GM12878 (cell line): ENCODE measurements around the gene TEX261. TPM values are rescaled to one million over a fixed set of nuclear protein-coding genes. Genes with fewer than 3 reads are reported as not detected.

Experiments
- ATAC-seq: fragments of 200-7000 bp; cut with Tn5 transposase; 3 replicates; pipeline ENCODE4 v1.9.1; 2020; ENCODE audit warnings: mild to moderate bottlenecking, moderate library complexity
- BruUV-seq: library from RNA; stranded (reverse); fragments of 400-500 nt; replicated peaks from 2 replicates; lab custom pipeline; 2021; lab: Mats Ljungman, UMichigan
- CTCF ChIA-PET: fragments of 300-600 bp; sonication (Branson Sonifier 250); formaldehyde crosslinking; extraction: SDS; loops from one replicate; lab custom pipeline; 2021; ENCODE audit warnings: inconsistent platforms; lab: Yijun Ruan, JAX
- POLR2A ChIA-PET: fragments of 350-600 bp; formaldehyde crosslinking; extraction: SDS; loops from one replicate; lab custom pipeline; 2021; ENCODE audit warnings: inconsistent platforms; lab: Charles Lee
- RAD21 ChIA-PET: fragments of 300-600 bp; sonication (Branson Sonifier 250); formaldehyde crosslinking; loops from one replicate; lab custom pipeline; 2023; ENCODE audit warnings: antibody characterized with exemption; ENCODE audit not compliant: unreplicated experiment; lab: Charles Lee
- SMC1A ChIA-PET: fragments of 300-600 bp; sonication (Branson Sonifier 250); formaldehyde crosslinking; loops from one replicate; lab custom pipeline; 2023; ENCODE audit not compliant: unreplicated experiment, uncharacterized antibody; lab: Charles Lee
- DNase-seq: peaks from one replicate; pipeline ENCODE4 v3.0.0-alpha.2; 2011; ENCODE audit warnings: low read depth, low spot score
- FAIRE-seq: peaks from 3 replicates; lab custom pipeline; 2011; peaks lifted over from hg19 to GRCh38; lab: Jason Lieb, UNC
- H2AFZ ChIP-seq: 2 replicates; pipeline ENCODE4 v1.6.0; 2011; ENCODE audit warnings: low read depth, low read length, control low read depth; ENCODE audit not compliant: control insufficient read depth
- H3K27ac ChIP-seq: 2 replicates; pipeline ENCODE4 v1.5.1; 2011; ENCODE audit warnings: control low read depth; ENCODE audit not compliant: control insufficient read depth, insufficient read depth
- H3K27me3 ChIP-seq, 2 experiments: replicated peaks in 1 of 2; 2 replicates each; pipeline versions ENCODE4 v1.6.0 to v1.6.1; 2011; ENCODE audit warnings: low read length in 1 of 2; ENCODE audit not compliant: control insufficient read depth in 2 of 2, insufficient read depth in 2 of 2
- H3K36me3 ChIP-seq, 2 experiments: 2 replicates each; pipeline ENCODE4 v1.5.1; 2011; ENCODE audit warnings: low read length in 1 of 2; ENCODE audit not compliant: control insufficient read depth in 2 of 2, insufficient read depth in 2 of 2
- H3K4me1 ChIP-seq: 2 replicates; pipeline ENCODE4 v1.6.1; 2011; ENCODE audit warnings: mild to moderate bottlenecking, low read length, moderate library complexity, mixed read lengths; ENCODE audit not compliant: control insufficient read depth, insufficient read depth
- H3K4me2 ChIP-seq: 2 replicates; pipeline ENCODE4 v1.6.0; 2011; ENCODE audit warnings: control low read depth; ENCODE audit not compliant: control insufficient read depth, insufficient read depth
- H3K4me3 ChIP-seq: fragments of 200-600 bp; sonication (generic); 2 replicates; pipeline ENCODE4 v1.5.1; 2016
- H3K79me2 ChIP-seq: 2 replicates; pipeline ENCODE4 v1.6.0; 2011; ENCODE audit warnings: low read length; ENCODE audit not compliant: control insufficient read depth, insufficient read depth
- H3K9ac ChIP-seq: 2 replicates; pipeline ENCODE4 v1.8.0; 2011; ENCODE audit warnings: low read length, control low read depth, mixed read lengths; ENCODE audit not compliant: control insufficient read depth, insufficient read depth
- H3K9me3 ChIP-seq: replicated peaks from 3 replicates; pipeline ENCODE4 v1.5.1; 2011; ENCODE audit warnings: mild to moderate bottlenecking, low read length; ENCODE audit not compliant: control insufficient read depth, insufficient read depth
- H4K20me1 ChIP-seq: 2 replicates; pipeline ENCODE4 v1.6.0; 2011; ENCODE audit not compliant: control insufficient read depth, insufficient read depth
- BACH1 ChIP-seq: fragments of 450-650 bp; IDR thresholded peaks from 2 replicates; pipeline ENCODE4 v1.6.1; 2017; ENCODE audit warnings: mild to moderate bottlenecking, borderline replicate concordance
- EZH2 ChIP-seq: IDR thresholded peaks from 2 replicates; pipeline ENCODE4 v1.6.1; 2012; ENCODE audit warnings: low read depth, mild to moderate bottlenecking, control low read depth, inconsistent platforms, low read length, borderline replicate concordance; ENCODE audit not compliant: control insufficient read depth
- NFXL1 ChIP-seq: fragments of 450-650 bp; IDR thresholded peaks from 2 replicates; pipeline ENCODE4 v1.6.1; 2017; ENCODE audit warnings: antibody characterized with exemption, mild to moderate bottlenecking, borderline replicate concordance
- NR2C1 ChIP-seq: fragments of 450-650 bp; IDR thresholded peaks from 2 replicates; pipeline ENCODE4 v1.6.1; 2017; ENCODE audit warnings: antibody characterized with exemption, mild to moderate bottlenecking, moderate library complexity
- SUPT20H ChIP-seq: IDR thresholded peaks from 2 replicates; pipeline ENCODE4 v1.6.1; 2011; ENCODE audit warnings: low read depth, mild to moderate bottlenecking, low read length, moderate library complexity, borderline replicate concordance; ENCODE audit not compliant: control insufficient read depth
- ZZZ3 ChIP-seq: IDR thresholded peaks from 2 replicates; pipeline ENCODE4 v1.6.1; 2011; ENCODE audit warnings: low read depth; ENCODE audit not compliant: control insufficient read depth, insufficient read length
- WGBS: methylation state at CpG from one replicate; pipeline ENCODE4 v1.1.6; 2016; ENCODE audit warnings: low lambda C conversion rate; ENCODE audit not compliant: insufficient replicate concordance, insufficient coverage; ENCODE audit errors: missing lambda C conversion rate; 5-methylcytosine and 5-hydroxymethylcytosine counted together
- in situ Hi-C: fragments of 300-500 bp; cut with MboI; formaldehyde crosslinking; loops from 9 replicates; pipeline ENCODE4 v1.14.3; 2018; ENCODE audit warnings: mixed read lengths
- intact Hi-C: fragments of 100-400 bp; cut with micrococcal nuclease; formaldehyde crosslinking; loops from one replicate; pipeline ENCODE4 v1.14.2; 2022; ENCODE audit not compliant: unreplicated experiment
- polyA plus RNA-seq, 11 experiments: library from polyadenylated mRNA; depleted of rRNA in 4 of 11; unstranded in 6 of 11; stranded (reverse) in 5 of 11; fragments of >200 nt; fragmentation: Nextera tagmentation in 4 of 11; fragmentation: Illumina TruSeq in 1 of 11; extraction: Ambion mirVana in 4 of 11; extraction: Trizol in 1 of 11; gene quantifications; 1 replicate in 1 of 11; 2 replicates in 10 of 11; pipeline versions ENCODE4 v1.2.1 to v1.2.3, GENCODE V29; 2011 to 2016; ENCODE audit warnings: inconsistent platforms in 2 of 11, missing spikeins in 2 of 11, low read depth in 1 of 11
- total RNA-seq, 4 experiments: library from RNA; depleted of rRNA in 3 of 4; stranded (reverse); fragments of >200 nt in 3 of 4; fragmentation: Illumina TruSeq in 1 of 4; extraction: Trizol in 1 of 4; gene quantifications; 2 replicates each; pipeline versions ENCODE4 v1.2.1 to v1.2.3, GENCODE V29; 2013 to 2021
- TF ChIP-seq, protein P1 (sequence below): fragments of 450-650 bp; IDR thresholded peaks from 2 replicates; pipeline ENCODE4 v1.6.1; 2017; ENCODE audit warnings: mild to moderate bottlenecking

The TEX261 gene
- total and polyA plus RNA-seq, 10 of the 15 experiments (the other 5 are each of a cell fraction or from before 2014, with no cell fraction given): 5.5 to 75.6 (median 40.3) TPM

DNA sequence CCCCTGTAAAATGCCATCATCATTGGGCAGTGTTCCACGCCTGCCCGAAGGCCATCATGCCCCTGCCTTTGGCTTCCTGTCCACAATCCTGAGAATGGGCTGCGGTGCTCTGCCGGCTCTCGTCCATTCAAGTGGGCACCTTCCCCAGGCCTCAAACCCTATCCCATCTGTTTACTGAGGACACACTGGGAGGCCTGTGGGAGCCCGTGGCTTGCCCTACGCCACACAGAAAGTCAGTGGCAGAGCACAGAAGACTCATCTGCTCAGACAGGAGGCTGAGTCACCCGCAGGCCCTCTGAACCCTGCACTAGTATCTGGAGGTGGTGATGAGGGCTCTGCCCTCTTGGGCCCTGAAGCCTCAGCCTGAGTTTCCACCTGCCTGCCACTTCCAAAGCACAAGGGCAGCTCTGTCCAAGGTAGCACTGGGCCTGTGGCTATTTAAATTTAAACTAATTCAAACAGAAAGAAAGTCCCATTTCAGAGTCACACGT lies 35.4 kb downstream of the TEX261 start:
- Histone ChIP-seq H3K9ac (no peak overlapping the region), H3K4me1 (no peaks in the 10 kb centered on the region), H3K27me3 (no peaks in the 10 kb centered on the region; a peak in 1 of 4 replicates), H2AFZ (no peak overlapping the region), H3K79me2 (no peaks in the 10 kb centered on the region), H3K4me2 (no peak overlapping the region), H3K9me3 (no peaks in the 10 kb centered on the region), H3K36me3 (no peaks in the 10 kb centered on the region), H3K4me3 (no peak overlapping the region), H3K27ac (no peak overlapping the region), H4K20me1 (no peaks in the 10 kb centered on the region)
- CTCF ChIA-PET: interaction anchor here (1.6 to 1.9 kb wide), 4 partner anchors 10 to 89 kb away, joined by 3 to 8 read pairs (median 4); no protein-coding TSS in a partner anchor
- intact Hi-C loops (no loop called here), in situ Hi-C loops (no loop called here)
- ATAC-seq (no peak), FAIRE-seq (no peak), DNase-seq (no peak)
- BruUV-seq: no TSS peak
- TF ChIP-seq SUPT20H (no peak), BACH1 (no peak), ZZZ3 (no peak), NR2C1 (no peak), NFXL1 (no peak), EZH2 (no peak)
- TF ChIP-seq, protein P1, sequence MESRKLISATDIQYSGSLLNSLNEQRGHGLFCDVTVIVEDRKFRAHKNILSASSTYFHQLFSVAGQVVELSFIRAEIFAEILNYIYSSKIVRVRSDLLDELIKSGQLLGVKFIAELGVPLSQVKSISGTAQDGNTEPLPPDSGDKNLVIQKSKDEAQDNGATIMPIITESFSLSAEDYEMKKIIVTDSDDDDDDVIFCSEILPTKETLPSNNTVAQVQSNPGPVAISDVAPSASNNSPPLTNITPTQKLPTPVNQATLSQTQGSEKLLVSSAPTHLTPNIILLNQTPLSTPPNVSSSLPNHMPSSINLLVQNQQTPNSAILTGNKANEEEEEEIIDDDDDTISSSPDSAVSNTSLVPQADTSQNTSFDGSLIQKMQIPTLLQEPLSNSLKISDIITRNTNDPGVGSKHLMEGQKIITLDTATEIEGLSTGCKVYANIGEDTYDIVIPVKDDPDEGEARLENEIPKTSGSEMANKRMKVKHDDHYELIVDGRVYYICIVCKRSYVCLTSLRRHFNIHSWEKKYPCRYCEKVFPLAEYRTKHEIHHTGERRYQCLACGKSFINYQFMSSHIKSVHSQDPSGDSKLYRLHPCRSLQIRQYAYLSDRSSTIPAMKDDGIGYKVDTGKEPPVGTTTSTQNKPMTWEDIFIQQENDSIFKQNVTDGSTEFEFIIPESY: no peak
- SMC1A ChIA-PET: no interaction called here
- RAD21 ChIA-PET: no interaction called here
- POLR2A ChIA-PET: no interaction called here
- 52% methylated on average over 9 of the region's 9 CpGs for WGBS
